NCI-H1105 treated with DMSO at 0.1 percent for 48 hours (cell line): ENCODE results near the gene KCNJ4.

Experiments
- DNase-seq: peaks from one replicate; lab custom pipeline; 2025; lab: John Stamatoyannopoulos, UW

Gene KCNJ4

DNA sequence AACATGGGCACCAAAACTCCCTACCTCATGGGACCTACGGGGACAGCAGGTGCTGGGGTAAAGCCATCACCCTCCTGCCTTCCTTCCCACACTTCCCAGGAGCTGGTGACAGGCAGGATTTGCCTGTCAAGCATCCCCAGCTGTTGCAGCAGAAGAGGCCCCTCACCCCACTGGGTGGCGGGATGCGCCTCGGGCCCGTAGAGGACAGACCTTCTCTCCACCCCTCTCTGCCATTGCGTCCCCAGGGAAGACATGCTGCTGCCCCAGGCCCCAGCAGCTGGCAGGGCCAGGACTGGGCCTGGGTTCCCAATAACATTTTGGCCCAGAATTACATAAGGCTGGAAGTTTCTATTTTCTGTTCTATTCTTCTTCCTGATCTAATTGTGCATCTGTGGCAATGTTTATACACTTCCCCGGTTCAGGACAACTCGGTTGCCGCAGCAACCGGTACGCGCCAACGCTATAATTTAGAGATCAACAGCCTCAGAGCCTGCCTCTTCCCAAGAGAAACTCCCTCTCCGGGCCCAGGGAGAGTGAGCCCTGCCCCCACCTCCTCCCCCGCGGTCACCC lies 25.4 kb downstream of the KCNJ4 start:
- DNase-seq: peak; percentile 8

DNA sequence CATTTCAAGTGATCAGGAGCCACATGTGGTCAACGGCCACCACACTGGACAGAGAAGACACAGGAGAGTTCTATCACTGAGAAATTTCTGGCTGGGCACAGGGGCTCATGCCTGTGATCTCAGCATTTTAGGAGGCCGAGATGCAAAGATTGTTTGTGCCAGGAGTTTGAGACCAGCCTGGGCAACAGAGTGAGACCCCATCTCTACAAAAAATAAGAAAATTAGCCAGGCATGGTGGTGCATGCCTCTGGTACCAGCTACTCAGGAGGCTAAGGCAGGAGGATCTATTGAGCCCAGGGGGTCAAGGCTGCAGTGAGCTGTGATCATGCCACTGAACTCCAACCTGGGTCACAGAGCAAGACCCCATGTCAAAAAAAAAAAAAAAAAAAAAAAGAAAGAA lies 26.3 kb downstream of the KCNJ4 start:
- DNase-seq: no peak

DNA sequence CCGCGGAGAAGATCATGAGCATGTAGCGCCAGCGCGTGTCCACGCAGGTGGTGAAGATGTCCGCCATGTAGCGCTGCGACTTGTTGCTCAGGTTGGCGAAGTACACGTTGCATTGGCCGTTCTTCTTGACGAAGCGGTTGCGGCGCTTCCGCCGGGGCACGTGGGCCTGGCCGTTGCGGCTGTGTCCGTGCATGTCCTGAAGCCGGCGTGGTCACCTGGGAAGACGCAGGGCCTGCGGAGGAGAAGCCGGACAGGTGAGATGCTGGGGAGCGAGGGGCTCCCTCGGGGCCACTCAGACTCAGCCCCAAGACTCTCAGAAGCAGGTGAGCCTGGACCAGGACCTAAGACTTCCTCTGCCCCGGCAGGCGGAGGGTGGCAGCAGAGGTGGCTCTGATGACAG lies 27.1 kb downstream of the KCNJ4 start:
- DNase-seq: no peak

DNA sequence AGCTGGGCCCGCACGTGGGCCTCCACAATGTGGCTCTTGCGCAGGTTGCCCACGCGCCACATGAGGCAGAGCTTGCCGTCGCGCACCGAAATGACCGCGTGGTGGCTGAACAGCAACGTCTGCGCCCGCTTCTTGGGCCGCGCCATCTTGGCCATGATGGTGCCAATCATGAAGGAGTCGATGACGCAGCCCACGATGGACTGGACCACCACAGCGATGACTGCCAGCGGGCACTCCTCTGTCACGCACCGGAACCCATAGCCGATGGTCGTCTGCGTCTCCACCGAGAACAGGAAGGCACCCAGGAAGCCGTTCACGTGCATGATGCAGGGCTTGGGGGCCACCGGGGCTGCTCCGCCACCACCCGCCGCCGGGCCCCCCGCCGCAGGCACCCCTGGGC lies 27.5 kb downstream of the KCNJ4 start:
- DNase-seq: no peak

- no peak for DNase-seq
These were observed 28.4 kb downstream of the KCNJ4 start for GRCh38 chr22:38426628-38427027.

- DNase-seq: no peak
These were observed 30.4 kb downstream of the KCNJ4 start for GRCh38 chr22:38424525-38425080.

GRCh38 chr22:38423512-38424503 lies 31.2 kb downstream of the KCNJ4 start:
- no peak for DNase-seq

GRCh38 chr22:38422611-38423511 lies 32.1 kb downstream of the KCNJ4 start:
- DNase-seq: peak; percentile 73

DNA sequence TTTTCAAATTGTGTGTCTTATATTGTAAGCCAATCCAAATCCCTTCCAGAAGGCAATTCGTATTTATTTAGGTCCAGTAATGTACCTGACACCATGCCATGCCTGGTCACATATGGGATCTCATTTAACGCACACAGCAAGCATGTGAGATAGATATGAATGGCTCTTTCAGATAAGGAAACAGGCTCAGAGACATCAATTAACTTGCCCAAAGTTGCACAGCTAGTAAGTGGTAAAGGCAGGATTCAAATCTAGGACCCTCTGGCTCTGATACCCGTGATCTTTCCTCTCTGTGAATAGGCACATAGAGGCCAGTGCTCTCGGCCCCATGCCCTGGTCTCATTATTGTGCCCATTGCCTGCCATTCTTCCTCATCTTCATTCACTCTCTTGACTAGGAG lies 34.3 kb downstream of the KCNJ4 start:
- no peak for DNase-seq

DNA sequence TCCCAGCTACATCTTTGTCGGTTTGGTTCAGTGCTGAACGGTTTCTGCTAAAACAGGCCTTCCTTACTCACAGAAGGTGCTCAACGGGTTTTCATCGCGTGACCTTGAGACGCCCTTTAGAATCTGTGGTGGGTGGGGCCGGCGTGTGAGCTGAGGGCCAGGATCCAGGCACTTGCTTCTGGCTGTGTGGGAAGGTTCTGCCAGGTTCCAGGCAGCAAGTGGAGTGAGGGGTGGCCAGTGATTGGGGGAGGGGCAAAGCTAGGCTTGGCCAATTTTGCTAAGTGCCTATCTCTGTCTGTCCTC lies 35.2 kb downstream of the KCNJ4 start:
- no peak for DNase-seq

DNA sequence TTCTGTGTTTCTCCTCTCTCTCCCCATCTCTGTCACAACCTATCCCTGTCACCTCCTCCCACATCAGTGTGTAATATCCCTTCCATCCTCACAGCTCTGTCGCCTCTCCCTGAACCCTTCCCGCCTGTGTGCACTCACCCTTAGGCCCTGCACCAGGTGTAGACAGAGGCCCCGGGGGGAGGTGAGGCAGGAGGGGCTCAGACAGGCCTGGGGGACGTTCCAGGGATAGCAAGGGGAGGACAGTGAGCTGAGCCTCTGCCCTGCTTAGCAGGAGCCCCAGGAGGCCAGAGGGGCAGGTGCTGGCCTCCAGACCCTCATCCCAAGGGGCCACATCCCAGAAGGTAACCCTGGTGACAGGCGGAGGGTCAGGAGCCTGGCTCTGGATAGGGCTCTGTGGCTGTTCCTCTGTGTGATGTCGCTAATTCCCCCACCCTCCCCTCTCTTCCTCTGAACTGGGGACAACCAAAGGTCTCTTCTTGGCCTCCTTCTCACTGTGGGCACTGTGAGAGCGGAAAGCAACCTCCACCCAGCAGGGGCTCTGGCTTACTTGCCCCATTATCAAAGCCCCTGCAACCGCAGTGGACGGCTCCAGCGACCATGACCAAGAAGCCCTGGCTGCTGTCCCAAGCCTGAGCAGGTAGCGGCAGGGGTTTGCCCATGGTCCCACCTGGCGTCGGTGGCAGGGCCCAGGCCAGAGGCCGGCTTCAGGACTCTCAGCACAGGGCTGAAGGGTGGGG lies 35.7 kb downstream of the KCNJ4 start:
- DNase-seq: no peak

DNA sequence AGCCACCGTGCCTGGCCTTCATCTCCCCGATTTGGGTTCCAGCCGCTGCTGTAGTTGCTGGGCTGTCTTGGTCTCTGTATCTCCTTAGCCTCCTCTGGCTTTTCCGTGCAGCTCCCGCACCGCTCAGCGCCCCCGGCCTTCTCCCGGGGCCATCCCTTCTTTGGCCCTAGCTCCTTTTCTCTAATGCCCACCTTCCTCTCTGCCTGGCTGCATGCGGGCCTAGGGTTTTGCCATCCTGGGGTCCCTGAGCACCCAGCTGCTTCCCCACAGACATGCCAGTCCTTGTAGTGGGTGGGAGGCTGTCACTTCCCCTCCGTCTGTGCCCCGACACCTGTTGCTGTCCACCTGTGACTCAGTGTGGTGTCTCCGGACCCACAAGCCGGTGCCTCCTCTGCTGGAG lies 36.4 kb downstream of the KCNJ4 start:
- no peak for DNase-seq

DNA sequence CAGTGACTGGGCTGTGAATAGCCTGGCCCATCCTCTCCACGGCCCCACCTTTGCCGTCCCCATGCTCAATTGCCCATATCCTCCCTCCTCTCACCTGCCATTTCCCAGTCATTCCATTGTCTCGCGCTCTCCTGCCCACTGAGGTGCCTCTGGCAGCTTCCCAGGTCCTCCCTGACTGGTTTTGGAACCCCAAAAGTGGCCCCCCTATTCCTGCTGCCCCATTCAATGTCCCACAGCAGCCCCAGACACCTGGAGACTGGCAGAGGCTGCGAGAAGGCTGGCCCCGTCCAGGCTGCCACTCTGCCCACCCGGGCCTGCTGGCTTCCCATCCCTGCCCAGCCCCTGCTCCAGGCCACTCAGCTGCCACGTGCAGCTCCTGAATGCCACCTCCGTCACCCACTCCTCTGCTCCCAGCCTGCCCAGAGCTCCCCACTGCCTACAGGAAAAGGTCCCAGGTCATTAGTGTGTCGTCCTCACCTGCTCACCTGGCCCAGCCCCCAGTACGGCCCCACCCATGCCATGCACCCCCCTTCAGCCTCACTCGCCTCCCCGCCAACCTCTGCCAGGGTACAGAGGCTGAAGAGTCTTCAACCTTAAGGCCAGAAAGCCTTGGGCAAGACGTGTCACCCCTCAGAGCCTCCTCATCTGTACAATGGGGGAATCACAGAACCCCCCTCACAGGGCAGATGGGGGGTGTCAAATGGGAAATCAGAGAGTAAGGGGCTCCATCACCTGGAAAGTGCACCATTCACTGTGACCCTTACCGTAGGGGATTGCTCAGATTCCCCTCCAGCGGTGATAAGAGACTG lies 37.5 kb downstream of the KCNJ4 start:
- DNase-seq: no peak

DNA sequence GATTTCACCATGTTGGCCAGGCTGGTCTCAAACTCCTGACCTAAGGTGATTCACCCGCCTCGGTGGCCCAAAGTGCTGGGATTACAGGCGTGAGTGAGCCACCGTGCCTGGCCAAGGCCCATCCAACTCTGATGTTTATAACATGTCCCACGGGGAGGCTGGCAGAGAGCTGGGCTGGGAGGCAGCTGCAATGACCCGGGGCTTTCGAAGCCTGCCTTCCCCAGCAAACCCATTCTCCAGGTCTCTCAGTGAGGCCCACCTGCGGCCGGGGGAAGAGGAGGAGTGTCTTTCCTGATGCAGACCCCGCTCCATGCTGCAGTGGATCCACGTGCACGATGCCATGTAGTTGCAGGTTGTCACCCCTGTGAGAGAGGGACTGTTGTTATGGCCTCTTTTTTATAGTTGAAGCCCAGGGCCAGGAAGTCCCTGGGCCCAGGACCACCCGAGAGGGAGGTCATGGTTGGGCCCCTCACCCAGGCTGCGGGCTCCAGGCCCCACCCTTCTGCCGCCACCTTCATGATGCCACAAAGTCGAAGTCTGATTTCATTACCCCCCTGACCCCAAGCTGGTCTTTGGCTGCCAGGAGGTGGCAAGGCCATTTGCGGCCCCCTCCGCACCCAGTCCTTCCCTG lies 38.3 kb downstream of the KCNJ4 start:
- no peak for DNase-seq

DNA sequence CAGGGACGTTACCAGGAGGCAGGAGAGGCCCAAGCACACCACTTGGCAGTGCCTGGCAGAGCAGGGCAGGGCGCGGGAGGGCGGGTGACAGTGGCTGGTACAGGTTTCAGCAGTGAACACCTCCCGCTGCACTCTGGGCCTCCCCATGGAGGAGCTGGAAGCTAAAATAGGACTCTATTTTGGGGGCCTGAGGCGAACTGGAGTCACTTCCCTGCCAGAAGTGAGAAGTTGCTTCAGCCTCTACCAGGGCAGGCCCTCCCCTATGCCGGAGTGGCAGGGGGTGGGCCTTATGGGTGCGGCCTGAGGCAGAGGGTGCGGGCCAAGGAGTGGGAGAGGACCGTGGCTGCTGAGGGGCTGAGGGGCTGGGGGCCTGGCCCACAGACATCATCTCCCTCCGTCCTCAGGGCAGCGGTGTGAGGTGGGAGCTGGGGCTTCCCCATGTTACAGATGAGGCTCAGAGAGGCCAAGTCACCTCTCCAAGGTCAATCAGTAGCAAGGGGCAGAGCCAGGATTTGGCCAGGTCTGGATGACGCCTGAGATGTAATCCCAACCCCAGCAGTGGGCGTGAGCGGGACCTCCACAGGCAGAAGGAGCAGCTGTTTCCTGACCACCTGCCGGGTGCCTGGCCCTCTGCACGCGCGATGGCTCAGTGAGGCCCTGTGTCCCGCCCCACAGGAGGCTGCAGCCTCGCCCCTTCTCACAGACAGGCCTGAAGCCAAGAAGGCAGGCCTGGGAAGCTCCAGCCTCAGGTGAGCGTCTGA lies 39.3 kb downstream of the KCNJ4 start:
- DNase-seq: no peak

DNA sequence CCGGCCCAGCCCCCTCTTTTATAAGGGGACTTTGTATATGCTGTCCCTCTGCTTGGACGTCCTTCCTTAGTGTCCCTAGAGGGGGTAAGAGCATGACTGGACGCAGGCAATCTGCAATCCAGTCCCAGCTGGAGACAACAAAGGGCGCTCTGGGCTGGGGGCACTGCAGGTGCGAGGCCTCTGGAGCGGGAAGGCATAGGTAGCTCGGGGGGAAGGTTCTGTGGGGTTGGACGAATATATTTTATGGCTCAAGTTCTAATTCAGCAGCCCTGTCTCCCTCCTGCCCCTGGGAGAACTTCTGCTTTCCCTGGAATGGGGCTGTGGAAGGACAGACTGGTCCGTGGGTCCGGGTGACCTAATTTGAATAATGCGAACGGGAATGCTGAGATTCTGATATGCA lies 40.0 kb downstream of the KCNJ4 start:
- DNase-seq: no peak

- no peak for DNase-seq
These were observed 41.0 kb downstream of the KCNJ4 start for GRCh38 chr22:38414009-38414395.

- peak; percentile 55 for DNase-seq
These were observed 41.7 kb downstream of the KCNJ4 start for GRCh38 chr22:38413085-38414008.
